HCT116 (cell line): Measurements from ENCODE around the gene SCARF1. TPM values are rescaled to one million over a fixed set of nuclear protein-coding genes. Genes with fewer than 3 reads are reported as not detected.
A peak's percentile ranks its signal among the peaks of the same experiment; 100 is the strongest.

Experiments
- ATAC-seq: fragments of 200-7000 bp; cut with Tn5 transposase; 2 replicates; pipeline ENCODE4 v1.9.1; 2020; ENCODE audit warnings: mild to moderate bottlenecking, moderate library complexity
- BruUV-seq: library from RNA; stranded (reverse); fragments of 400-500 nt; replicated peaks from 2 replicates; lab custom pipeline; 2021; lab: Mats Ljungman, UMichigan
- CTCF ChIA-PET: fragments of 300-600 bp; sonication (Branson Sonifier 250); formaldehyde crosslinking; loops from one replicate; lab custom pipeline; 2021; ENCODE audit warnings: antibody characterized with exemption; lab: Charles Lee
- POLR2A ChIA-PET: fragments of 300-600, 350-600 bp; sonication (Branson Sonifier 250); formaldehyde crosslinking; loops from one replicate; lab custom pipeline; 2021; ENCODE audit warnings: antibody characterized with exemption; lab: Charles Lee
- RAD21 ChIA-PET, 2 experiments: fragments of 300-600 bp; sonication (Branson Sonifier 250); formaldehyde crosslinking; loops; one replicate each; lab custom pipeline; 2023; ENCODE audit warnings: low total read pairs in 2 of 2; ENCODE audit not compliant: uncharacterized antibody in 2 of 2, unreplicated experiment in 2 of 2, low non-redundant PET in 1 of 2; lab: Charles Lee
- DNase-seq: peaks from one replicate; pipeline ENCODE4 v3.0.0-alpha.2; 2010; ENCODE audit warnings: low read depth, low spot score
- H2AFZ ChIP-seq: fragments of 200-600 bp; shearing (Covaris generic), sonication (generic); 2 replicates; pipeline ENCODE4 v1.6.1; 2017; ENCODE audit warnings: low read depth, mixed run types, mixed read lengths, antibody characterized with exemption, low read length; ENCODE audit not compliant: poor library complexity, severe bottlenecking
- H3K27ac ChIP-seq: 2 replicates; pipeline ENCODE4 v1.5.1; 2012; ENCODE audit warnings: low read depth, low read length
- H3K27me3 ChIP-seq: fragments of 200-600 bp; sonication (generic); 2 replicates; pipeline ENCODE4 v1.6.1; 2016; ENCODE audit warnings: mixed run types, low read length, mixed read lengths; ENCODE audit not compliant: insufficient read depth
- H3K36me3 ChIP-seq, 2 experiments: fragments of 200-500 bp in 1 of 2; fragments of 200-600 bp in 1 of 2; sonication (Bioruptor generic) in 1 of 2; sonication (generic) in 1 of 2; 2 replicates each; pipeline versions ENCODE4 v1.5.1 to v1.6.1; 2014 to 2016; ENCODE audit warnings: low read length in 2 of 2, inconsistent platforms in 1 of 2, mixed read lengths in 1 of 2, mixed run types in 1 of 2; ENCODE audit not compliant: insufficient read depth in 2 of 2, control insufficient read depth in 1 of 2
- H3K4me1 ChIP-seq, 2 experiments: fragments of 200-600 bp in 1 of 2; sonication (generic) in 1 of 2; 2 replicates each; pipeline versions ENCODE4 v1.5.1 to v1.6.1; 2012 to 2017; ENCODE audit warnings: low read length in 2 of 2, inconsistent platforms in 1 of 2, mild to moderate bottlenecking in 1 of 2, mixed read lengths in 1 of 2, mixed run types in 1 of 2, moderate library complexity in 1 of 2; ENCODE audit not compliant: insufficient read depth in 2 of 2, control insufficient read depth in 1 of 2
- H3K4me2 ChIP-seq: fragments of 200-600 bp; sonication (generic); 2 replicates; pipeline ENCODE4 v1.6.1; 2017; ENCODE audit warnings: mixed run types, low read length, mixed read lengths
- H3K4me3 ChIP-seq, 2 experiments: fragments of 200-600 bp in 1 of 2; sonication (generic) in 1 of 2; replicated peaks in 1 of 2; 2 replicates each; pipeline ENCODE4 v1.5.1; 2011 to 2016; ENCODE audit warnings: low read length in 2 of 2, control low read depth in 1 of 2, low read depth in 1 of 2, mild to moderate bottlenecking in 1 of 2, mixed read lengths in 1 of 2, mixed run types in 1 of 2
- H3K79me2 ChIP-seq: fragments of 200-600 bp; sonication (generic); 2 replicates; pipeline ENCODE4 v1.6.1; 2017; ENCODE audit warnings: mild to moderate bottlenecking, mixed run types, low read length, moderate library complexity, mixed read lengths; ENCODE audit not compliant: insufficient read depth
- H3K9ac ChIP-seq: fragments of 200-600 bp; sonication (generic); 2 replicates; pipeline ENCODE4 v1.6.1; 2016; ENCODE audit warnings: low read length, mixed read lengths
- H3K9me2 ChIP-seq: fragments of 200-600 bp; sonication (generic), shearing (Covaris generic); 2 replicates; pipeline ENCODE4 v1.6.1; 2017; ENCODE audit warnings: mixed run types, mild to moderate bottlenecking, moderate library complexity; ENCODE audit not compliant: insufficient read depth
- H3K9me3 ChIP-seq, 2 experiments: fragments of 200-500 bp in 1 of 2; fragments of 200-600 bp in 1 of 2; sonication (Bioruptor generic) in 1 of 2; sonication (generic) in 1 of 2; 2 replicates each; pipeline ENCODE4 v1.6.1; 2014 to 2017; ENCODE audit warnings: low read length in 2 of 2, mixed read lengths in 2 of 2, inconsistent platforms in 1 of 2, low read depth in 1 of 2, mild to moderate bottlenecking in 1 of 2, mixed run types in 1 of 2, moderate library complexity in 1 of 2; ENCODE audit not compliant: control insufficient read depth in 1 of 2, insufficient read depth in 1 of 2
- H4K20me1 ChIP-seq: fragments of 200-600 bp; sonication (generic), shearing (Covaris generic); 2 replicates; pipeline ENCODE4 v1.6.1; 2017; ENCODE audit warnings: mixed run types, mild to moderate bottlenecking, moderate library complexity; ENCODE audit not compliant: insufficient read depth
- CEBPB ChIP-seq: IDR thresholded peaks from 2 replicates; pipeline ENCODE4 v1.6.1; 2012; ENCODE audit warnings: low read depth
- EGR1 ChIP-seq: IDR thresholded peaks from 2 replicates; pipeline ENCODE4 v1.6.1; 2012; ENCODE audit warnings: low read depth
- EZH2 ChIP-seq: fragments of 200-600 bp; sonication (generic); IDR thresholded peaks from 2 replicates; pipeline ENCODE4 v1.6.1; 2017; ENCODE audit warnings: antibody characterized with exemption, mixed run types
- EZH2phosphoT487 ChIP-seq: fragments of 200-600 bp; IDR thresholded peaks from 2 replicates; pipeline ENCODE4 v1.6.1; 2018; ENCODE audit warnings: antibody characterized with exemption, borderline replicate concordance
- FOSL1 ChIP-seq: IDR thresholded peaks from 2 replicates; pipeline ENCODE4 v1.6.1; 2012; ENCODE audit warnings: low read depth
- JUND ChIP-seq: IDR thresholded peaks from 2 replicates; pipeline ENCODE4 v1.6.1; 2012
- POLR2A ChIP-seq: IDR thresholded peaks from 2 replicates; pipeline ENCODE4 v1.7.0; 2011; ENCODE audit warnings: borderline replicate concordance; ENCODE audit not compliant: insufficient read depth, insufficient read length; ENCODE audit errors: extremely low read depth
- POLR2AphosphoS5 ChIP-seq: IDR thresholded peaks from 2 replicates; pipeline ENCODE4 v1.6.1; 2011; ENCODE audit warnings: mild to moderate bottlenecking, low read depth, low read length, moderate library complexity
- RAD21 ChIP-seq: IDR thresholded peaks from 2 replicates; pipeline ENCODE4 v1.6.1; 2012; ENCODE audit warnings: low read depth, mild to moderate bottlenecking
- REST ChIP-seq: IDR thresholded peaks from 2 replicates; pipeline ENCODE4 v1.6.1; 2012; ENCODE audit warnings: low read depth
- SP1 ChIP-seq: IDR thresholded peaks from 2 replicates; pipeline ENCODE4 v1.6.1; 2012; ENCODE audit warnings: low read depth
- SRF ChIP-seq: IDR thresholded peaks from 2 replicates; pipeline ENCODE4 v1.6.1; 2012; ENCODE audit warnings: low read depth
- YY1 ChIP-seq: IDR thresholded peaks from 2 replicates; pipeline ENCODE4 v1.6.1; 2011; ENCODE audit warnings: low read length, low read depth, moderate library complexity, mild to moderate bottlenecking; ENCODE audit not compliant: insufficient replicate concordance; ENCODE audit errors: extremely low read depth
- ZFX ChIP-seq: fragments of 450-650 bp; IDR thresholded peaks from 2 replicates; pipeline ENCODE4 v1.6.1; 2017
- intact Hi-C: fragments of 100-400 bp; cut with micrococcal nuclease; formaldehyde crosslinking; loops from 2 replicates; pipeline ENCODE4 v1.10.0; 2022
- total RNA-seq: library from RNA; stranded (reverse); gene quantifications from one replicate; pipeline ENCODE4 v1.2.1, GENCODE V29; 2021; ENCODE audit not compliant: unreplicated experiment
- TF ChIP-seq, protein P1 (sequence below): IDR thresholded peaks from 2 replicates; pipeline ENCODE4 v1.6.1; 2011; ENCODE audit warnings: mild to moderate bottlenecking, low read length, moderate library complexity; ENCODE audit not compliant: insufficient replicate concordance; ENCODE audit errors: extremely low read depth

Gene SCARF1
- total RNA-seq, 1 experiment from 2014 or later: 2.2 TPM

DNA sequence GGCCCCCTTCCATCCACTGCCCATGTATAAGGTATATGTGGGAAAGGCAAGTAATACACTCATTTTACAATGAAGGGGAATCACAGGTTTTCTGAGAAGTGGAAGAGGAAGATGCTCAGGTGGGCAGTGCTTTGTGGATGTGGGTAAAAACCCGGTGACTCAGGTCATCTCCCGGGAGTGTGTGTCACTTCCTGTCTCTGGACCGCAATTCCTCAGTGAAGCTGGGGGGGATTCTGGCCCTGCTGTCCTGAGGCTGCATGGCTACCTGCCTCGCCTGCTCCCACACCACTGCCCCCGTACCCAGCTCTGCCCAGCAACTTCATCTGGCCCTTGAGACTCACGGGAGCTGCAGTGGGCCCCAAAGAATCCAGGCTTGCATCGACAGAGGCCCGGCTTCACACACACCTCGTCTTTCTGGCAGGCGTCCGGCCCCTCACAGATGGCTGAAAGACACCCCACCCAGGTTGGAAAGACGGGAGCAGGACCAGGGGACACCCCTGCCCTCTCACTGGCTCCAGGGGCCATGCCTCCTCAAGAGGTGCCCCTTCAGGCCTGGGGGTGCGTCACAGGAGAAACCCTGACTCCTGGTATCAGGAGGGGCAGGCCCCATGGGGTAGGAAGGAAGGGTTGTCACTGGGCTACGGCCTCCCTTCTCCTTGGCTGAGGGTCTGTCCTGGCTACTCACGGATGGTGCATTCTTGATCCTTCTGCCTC, 882 bp downstream of the SCARF1 start (continued):
- TF ChIP-seq, protein P1, sequence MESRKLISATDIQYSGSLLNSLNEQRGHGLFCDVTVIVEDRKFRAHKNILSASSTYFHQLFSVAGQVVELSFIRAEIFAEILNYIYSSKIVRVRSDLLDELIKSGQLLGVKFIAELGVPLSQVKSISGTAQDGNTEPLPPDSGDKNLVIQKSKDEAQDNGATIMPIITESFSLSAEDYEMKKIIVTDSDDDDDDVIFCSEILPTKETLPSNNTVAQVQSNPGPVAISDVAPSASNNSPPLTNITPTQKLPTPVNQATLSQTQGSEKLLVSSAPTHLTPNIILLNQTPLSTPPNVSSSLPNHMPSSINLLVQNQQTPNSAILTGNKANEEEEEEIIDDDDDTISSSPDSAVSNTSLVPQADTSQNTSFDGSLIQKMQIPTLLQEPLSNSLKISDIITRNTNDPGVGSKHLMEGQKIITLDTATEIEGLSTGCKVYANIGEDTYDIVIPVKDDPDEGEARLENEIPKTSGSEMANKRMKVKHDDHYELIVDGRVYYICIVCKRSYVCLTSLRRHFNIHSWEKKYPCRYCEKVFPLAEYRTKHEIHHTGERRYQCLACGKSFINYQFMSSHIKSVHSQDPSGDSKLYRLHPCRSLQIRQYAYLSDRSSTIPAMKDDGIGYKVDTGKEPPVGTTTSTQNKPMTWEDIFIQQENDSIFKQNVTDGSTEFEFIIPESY: no peak
- TF ChIP-seq EZH2: no peak
- no peak for TF ChIP-seq SRF
- no peak for TF ChIP-seq POLR2AphosphoS5
- TF ChIP-seq YY1: no peak

DNA sequence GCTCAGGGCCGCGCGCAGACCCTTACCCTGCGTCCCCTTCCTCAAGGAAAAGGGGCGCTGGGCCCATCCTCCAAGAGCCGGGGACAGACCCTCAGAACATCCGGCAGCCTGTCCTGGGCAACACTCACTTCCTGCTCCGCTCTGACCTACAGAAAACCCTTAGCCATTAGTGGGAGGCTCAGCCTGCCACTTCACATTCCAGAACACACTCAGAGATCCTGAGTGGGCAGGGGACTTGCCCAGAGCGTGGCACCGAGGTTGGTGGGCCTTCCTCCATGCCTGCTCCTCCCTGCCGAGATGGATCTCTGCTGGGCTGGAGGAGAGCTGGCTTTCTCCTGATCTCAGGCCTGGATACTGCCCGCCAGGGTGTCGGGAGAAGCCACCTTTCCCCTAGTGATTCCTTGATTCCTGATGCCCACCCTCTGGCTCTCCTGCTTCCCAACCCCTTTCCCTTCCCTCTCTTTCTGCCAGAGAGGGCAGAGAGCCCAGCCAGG, 1.5 kb downstream of the SCARF1 start:
- ATAC-seq: no peak
- CTCF ChIA-PET: interaction anchor here (0.6 to 1.2 kb wide), 2 partner anchors 14 to 26 kb away, joined by 3 to 5 read pairs; no protein-coding TSS in a partner anchor
- no peaks in the 10 kb centered on the region for H3K9me2 ChIP-seq
- peak overlapping the region; percentile 65 for H3K9ac ChIP-seq
- intact Hi-C loops: no loop called here
- H3K27me3 ChIP-seq: no peaks in the 10 kb centered on the region
- RAD21 ChIA-PET: no interaction called here
- no peak overlapping the region for H2AFZ ChIP-seq
- TF ChIP-seq FOSL1 (no peak), REST (no peak), EZH2phosphoT487 (no peak), JUND (no peak), YY1 (no peak), EGR1 (no peak), POLR2A (no peak), EZH2 (no peak), ZFX (no peak), CEBPB (no peak), RAD21 (no peak), SP1 (no peak)
- H3K4me1 ChIP-seq: peaks cover 22 to 41% of the 10 kb centered on the region in 2 experiments
- BruUV-seq: no TSS peak
- peak overlapping the region; percentile 93 for H3K4me2 ChIP-seq
- peak overlapping the region; percentile 33 to 61 for H3K4me3 ChIP-seq
- DNase-seq: no peak
- no peaks in the 10 kb centered on the region for H3K79me2 ChIP-seq
- H3K9me3 ChIP-seq: no peaks in the 10 kb centered on the region
- peak overlapping the region; percentile 73; the same call in 1 of the 2 replicates for H3K27ac ChIP-seq
- no peaks in the 10 kb centered on the region for H3K36me3 ChIP-seq
- no peaks in the 10 kb centered on the region for H4K20me1 ChIP-seq
- POLR2A ChIA-PET: interaction anchor here (1.4 kb wide), 1 partner anchor 16 kb away, joined by 5 read pairs; the partner anchor contains the start of gene SLC43A2
